CD4-positive, alpha-beta T cell treated with Interleukin-10 for 1 hour (primary cell): ENCODE data around the gene TCF12.
A peak's percentile ranks its signal among the peaks of the same experiment; 100 is the strongest.
"Not testable (repeated sequence)": the region's sequence is repeated elsewhere in the genome, so short reads cannot be mapped to it uniquely, and the experiment has no call there.

Source experiments
- DNase-seq: peaks from one replicate; pipeline ENCODE4 v3.0.0-alpha.2; 2020

TCF12 gene

GRCh38 chr15:57146506-57147201, 228.2 kb downstream of the TCF12 start:
- peak; percentile 38 for DNase-seq

- DNase-seq: no peak
Observed at GRCh38 chr15:57147621-57148020, 229.2 kb downstream of the TCF12 start.

GRCh38 chr15:57148262-57148661, 229.8 kb downstream of the TCF12 start:
- DNase-seq: no peak

GRCh38 chr15:57149196-57149595, 230.8 kb downstream of the TCF12 start:
- DNase-seq: no peak

GRCh38 chr15:57150066-57150865, 231.8 kb downstream of the TCF12 start:
- no peak for DNase-seq

GRCh38 chr15:57150866-57151203, 232.4 kb downstream of the TCF12 start:
- DNase-seq: not testable (repeated sequence)

- DNase-seq: no peak
Observed at GRCh38 chr15:57152133-57152532, 233.7 kb downstream of the TCF12 start.

GRCh38 chr15:57152666-57153539, 234.5 kb downstream of the TCF12 start:
- DNase-seq: peak; percentile 14

- no peak for DNase-seq
Observed at GRCh38 chr15:57156210-57156884, 237.9 kb downstream of the TCF12 start.

GRCh38 chr15:57158589-57158988, 240.1 kb downstream of the TCF12 start:
- DNase-seq: no peak

- DNase-seq: no peak
Observed at GRCh38 chr15:57158997-57159668, 240.7 kb downstream of the TCF12 start.

- no peak for DNase-seq
Observed at GRCh38 chr15:57159767-57160166, 241.3 kb downstream of the TCF12 start.

GRCh38 chr15:57160823-57161560, 242.5 kb downstream of the TCF12 start:
- no peak for DNase-seq

- DNase-seq: not testable (repeated sequence)
Observed at GRCh38 chr15:57164251-57164650, 245.8 kb downstream of the TCF12 start.

- no peak for DNase-seq
Observed at GRCh38 chr15:57165992-57166391, 247.5 kb downstream of the TCF12 start.

- DNase-seq: no peak
Observed at GRCh38 chr15:57167821-57168395, 249.5 kb downstream of the TCF12 start.

GRCh38 chr15:57169643-57170042, 251.2 kb downstream of the TCF12 start:
- DNase-seq: no peak

- no peak for DNase-seq
Observed at GRCh38 chr15:57171426-57171825, 253.0 kb downstream of the TCF12 start.

GRCh38 chr15:57172925-57173324, 254.5 kb downstream of the TCF12 start:
- no peak for DNase-seq

- DNase-seq: no peak
Observed at GRCh38 chr15:57183041-57183440, 264.6 kb downstream of the TCF12 start.
